AG04450 (cell line): ENCODE results near the gene PSMA3. TPM values are rescaled to one million over a fixed set of nuclear protein-coding genes. Genes with fewer than 3 reads are reported as not detected.

Experiments
- CTCF ChIA-PET: fragments of 300-600, 350-600 bp; formaldehyde crosslinking; extraction: SDS; loops from one replicate; lab custom pipeline; 2022; ENCODE audit warnings: antibody characterized with exemption, inconsistent platforms; lab: Charles Lee
- POLR2A ChIA-PET: fragments of 350-600 bp; formaldehyde crosslinking; extraction: SDS; loops from one replicate; lab custom pipeline; 2021; ENCODE audit warnings: antibody characterized with exemption, inconsistent platforms; lab: Yijun Ruan, JAX
- DNase-seq: peaks from one replicate; pipeline ENCODE4 v3.0.0-alpha.2; 2011; ENCODE audit warnings: low read depth, low spot score
- H3K27ac ChIP-seq: one replicate; pipeline ENCODE4 v1.5.1; 2012; ENCODE audit warnings: low read depth, low read length, control low read depth
- H3K27me3 ChIP-seq: one replicate; pipeline ENCODE4 v1.6.0; 2012; ENCODE audit warnings: low read length; ENCODE audit not compliant: control insufficient read depth, insufficient read depth
- H3K4me3 ChIP-seq: 2 replicates; pipeline ENCODE4 v1.5.1; 2011; ENCODE audit warnings: mild to moderate bottlenecking, low read depth, low read length, control low read depth
- H3K9me3 ChIP-seq: 2 replicates; pipeline ENCODE4 v1.5.1; 2012; ENCODE audit warnings: low read length; ENCODE audit not compliant: control insufficient read depth, insufficient read depth
- CTCF ChIP-seq: IDR thresholded peaks from 2 replicates; pipeline ENCODE4 v1.5.1; 2011; ENCODE audit warnings: low read depth, low read length, control low read depth, inconsistent platforms
- polyA plus RNA-seq: library from polyadenylated mRNA; depleted of rRNA; stranded (reverse); fragments of >200 nt; gene quantifications from 2 replicates; pipeline ENCODE4 v1.2.3, GENCODE V29; 2011

Gene PSMA3
- polyA plus RNA-seq, 1 experiment: 318 TPM

- ChIA-PET POLR2A (interaction anchor here (0.7 kb wide), 1 partner anchor 45 kb away, joined by 4 read pairs; no protein-coding TSS in a partner anchor), CTCF (interaction anchor here (0.6 kb wide), 1 partner anchor 28 kb away, joined by 4 read pairs; no protein-coding TSS in a partner anchor)
- Histone ChIP-seq H3K4me3 (no peak overlapping the region), H3K9me3 (no peaks in the 10 kb centered on the region), H3K27me3 (no peaks in the 10 kb centered on the region), H3K27ac (no peak overlapping the region)
- no peak for DNase-seq
- TF ChIP-seq CTCF: no peak
Measured at GRCh38 chr14:58291646-58292045, 47.0 kb downstream of the PSMA3 start.

GRCh38 chr14:58292187-58292586, 47.5 kb downstream of the PSMA3 start:
- no peaks in the 10 kb centered on the region for H3K9me3 ChIP-seq
- no peak overlapping the region for H3K4me3 ChIP-seq
- ChIA-PET CTCF (interaction anchor here (0.6 kb wide), 1 partner anchor 28 kb away, joined by 4 read pairs; no protein-coding TSS in a partner anchor), POLR2A (interaction anchor here (0.7 kb wide), 1 partner anchor 45 kb away, joined by 4 read pairs; no protein-coding TSS in a partner anchor)
- H3K27ac ChIP-seq: no peak overlapping the region
- no peaks in the 10 kb centered on the region for H3K27me3 ChIP-seq
- TF ChIP-seq CTCF: no peak
- DNase-seq: no peak

- H3K27ac ChIP-seq: no peak overlapping the region
- no peaks in the 10 kb centered on the region; the same call in 1 of the 2 replicates for H3K9me3 ChIP-seq
- CTCF ChIA-PET: no interaction called here
- H3K27me3 ChIP-seq: no peaks in the 10 kb centered on the region
- TF ChIP-seq CTCF: no peak
- no peak overlapping the region for H3K4me3 ChIP-seq
- DNase-seq: no peak
- POLR2A ChIA-PET: no interaction called here
Measured at GRCh38 chr14:58294201-58294600, 49.6 kb downstream of the PSMA3 start.

- peak overlapping the region; percentile 94 for H3K4me3 ChIP-seq
- H3K27ac ChIP-seq: no peak overlapping the region
- no peak for TF ChIP-seq CTCF
- no peak for DNase-seq
- CTCF ChIA-PET: interaction anchor here (1.8 kb wide), 1 partner anchor 10 kb away, joined by 4 read pairs; no protein-coding TSS in a partner anchor
- H3K9me3 ChIP-seq: no peaks in the 10 kb centered on the region; the same call in 1 of the 2 replicates
- H3K27me3 ChIP-seq: no peaks in the 10 kb centered on the region
- POLR2A ChIA-PET: interaction anchor here (1.9 kb wide), 1 partner anchor 21 kb away, joined by 6 read pairs; no protein-coding TSS in a partner anchor
Measured at GRCh38 chr14:58296726-58297125, 52.1 kb downstream of the PSMA3 start.

GRCh38 chr14:58297412-58297761, 52.7 kb downstream of the PSMA3 start:
- Histone ChIP-seq H3K9me3 (no peaks in the 10 kb centered on the region; the same call in 1 of the 2 replicates), H3K4me3 (peak overlapping the region; percentile 94), H3K27ac (peak overlapping the region; percentile 98), H3K27me3 (no peaks in the 10 kb centered on the region)
- DNase-seq: peak; percentile 7
- ChIA-PET CTCF (interaction anchor here (1.8 kb wide), 1 partner anchor 10 kb away, joined by 4 read pairs; no protein-coding TSS in a partner anchor), POLR2A (interaction anchor here (1.1 to 1.9 kb wide), 5 partner anchors 8 to 130 kb away, joined by 3 to 8 read pairs (median 6); partner anchors contain the start of genes KIAA0586, TIMM9 and TOMM20L)
- TF ChIP-seq CTCF: no peak
